ENCODE data around the gene RRP9. TPM values are rescaled to one million over a fixed set of nuclear protein-coding genes. Genes with fewer than 3 reads are reported as not detected.

RRP9 gene
- polyA plus RNA-seq, 1 donor from 2014 or later: 26.8 TPM

- no peaks in the 10 kb centered on the region for H3K9me2 ChIP-seq (ENCODE audit: insufficient read depth, low read length)
- no peaks in the 10 kb centered on the region for H4K20me1 ChIP-seq (ENCODE audit: insufficient read depth)
- TF ChIP-seq EP300 (conservative IDR thresholded peaks at IDR 0.05; ENCODE audit: poor library complexity, severe bottlenecking) (no peak), TAF1 (IDR thresholded peaks at IDR 0.05; ENCODE audit: low read depth) (no peak)
- H3K27me3 ChIP-seq (ENCODE audit: insufficient read depth, low read depth, low read length): peaks cover 9% of the 10 kb centered on the region
- H3K4me2 ChIP-seq (ENCODE audit: low read length): no peak overlapping the region
- H3K79me2 ChIP-seq (replicated peaks; ENCODE audit: insufficient read depth, low read length): peaks cover 14% of the 10 kb centered on the region
- no peak overlapping the region for H2AFZ ChIP-seq (ENCODE audit: low read depth, low read length)
- no peaks in the 10 kb centered on the region for H3K9me3 ChIP-seq (ENCODE audit: low read length)
- no peaks in the 10 kb centered on the region for H3F3A ChIP-seq (ENCODE audit: insufficient read depth, low read length, poor library complexity, severe bottlenecking)
- no peak overlapping the region for H3K9ac ChIP-seq (ENCODE audit: low read length)
- no peak overlapping the region for H3K27ac ChIP-seq (ENCODE audit: low read length)
- H3K4me3 ChIP-seq (ENCODE audit: low read length): no peak overlapping the region
- no peaks in the 10 kb centered on the region for H3K36me3 ChIP-seq (ENCODE audit: insufficient read depth, low read length)
Observed at GRCh38 chr3:51960386-51960785, 18.7 kb upstream of the RRP9 start.

GRCh38 chr3:51959651-51960050 lies 17.9 kb upstream of the RRP9 start:
- H3K9ac ChIP-seq (ENCODE audit: low read length): no peak overlapping the region

GRCh38 chr3:51958603-51959521 lies 17.2 kb upstream of the RRP9 start:
- no peak overlapping the region for H3K4me3 ChIP-seq (ENCODE audit: low read length)
- TF ChIP-seq RAD21 (conservative IDR thresholded peaks at IDR 0.05) (no peak), EZH2 (IDR thresholded peaks at IDR 0.05; ENCODE audit: borderline replicate concordance, insufficient read depth, low read length, poor library complexity, severe bottlenecking) (no peak), CTCF (IDR thresholded peaks at IDR 0.05; ENCODE audit: poor library complexity, severe bottlenecking) (no peak), TAF1 (IDR thresholded peaks at IDR 0.05; ENCODE audit: low read depth) (no peak), REST (IDR thresholded peaks at IDR 0.05; ENCODE audit: borderline replicate concordance) (no peak), POLR2AphosphoS5 (IDR thresholded peaks at IDR 0.05) (no peak)

More at GRCh38 chr3:51959651-51960050, 17.9 kb upstream of the RRP9 start:
- Histone ChIP-seq H3K27me3 (ENCODE audit: insufficient read depth, low read depth, low read length) (peaks cover 14% of the 10 kb centered on the region), H3K79me2 (replicated peaks; ENCODE audit: insufficient read depth, low read length) (peaks cover 6% of the 10 kb centered on the region), H3K9me3 (ENCODE audit: low read length) (no peaks in the 10 kb centered on the region), H3K9me2 (ENCODE audit: insufficient read depth, low read length) (no peaks in the 10 kb centered on the region), H4K20me1 (ENCODE audit: insufficient read depth) (no peaks in the 10 kb centered on the region), H3K27ac (ENCODE audit: low read length) (no peak overlapping the region), H3F3A (ENCODE audit: insufficient read depth, low read length, poor library complexity, severe bottlenecking) (no peaks in the 10 kb centered on the region), H2AFZ (ENCODE audit: low read depth, low read length) (no peak overlapping the region), H3K36me3 (ENCODE audit: insufficient read depth, low read length) (no peaks in the 10 kb centered on the region), H3K4me3 (ENCODE audit: low read length) (no peak overlapping the region), H3K4me2 (ENCODE audit: low read length) (no peak overlapping the region)
- TF ChIP-seq SMC3 (conservative IDR thresholded peaks at IDR 0.05; ENCODE audit: poor library complexity): no peak
- no peak for TF ChIP-seq REST (IDR thresholded peaks at IDR 0.05; ENCODE audit: borderline replicate concordance)
- TF ChIP-seq RAD21 (conservative IDR thresholded peaks at IDR 0.05): no peak
- TF ChIP-seq TAF1 (IDR thresholded peaks at IDR 0.05; ENCODE audit: low read depth): no peak
- TF ChIP-seq MXI1 (conservative IDR thresholded peaks at IDR 0.05; ENCODE audit: poor library complexity, severe bottlenecking): no peak
- no peak for TF ChIP-seq EP300 (conservative IDR thresholded peaks at IDR 0.05; ENCODE audit: poor library complexity, severe bottlenecking)

More at GRCh38 chr3:51958603-51959521, 17.2 kb upstream of the RRP9 start:
- Histone ChIP-seq H3K9me3 (ENCODE audit: low read length) (no peaks in the 10 kb centered on the region), H3K9ac (ENCODE audit: low read length) (no peak overlapping the region), H3F3A (ENCODE audit: insufficient read depth, low read length, poor library complexity, severe bottlenecking) (no peaks in the 10 kb centered on the region), H3K4me2 (ENCODE audit: low read length) (no peak overlapping the region), H3K27ac (ENCODE audit: low read length) (no peak overlapping the region), H3K79me2 (replicated peaks; ENCODE audit: insufficient read depth, low read length) (no peaks in the 10 kb centered on the region), H3K27me3 (ENCODE audit: insufficient read depth, low read depth, low read length) (peaks cover 14% of the 10 kb centered on the region), H3K36me3 (ENCODE audit: insufficient read depth, low read length) (no peaks in the 10 kb centered on the region), H4K20me1 (ENCODE audit: insufficient read depth) (no peaks in the 10 kb centered on the region), H2AFZ (ENCODE audit: low read depth, low read length) (no peak overlapping the region), H3K9me2 (ENCODE audit: insufficient read depth, low read length) (no peaks in the 10 kb centered on the region)
